GM19099 (cell line): ENCODE results near the gene SPACA9.

Source experiments
- POLR2A ChIP-seq: IDR thresholded peaks from 3 replicates; pipeline ENCODE4 v1.6.1; 2011; ENCODE audit warnings: low read depth; ENCODE audit not compliant: insufficient read length; ENCODE audit errors: extremely low read depth

SPACA9 gene

GRCh38 chr9:132878695-132879456 lies at the start of gene SPACA9:
TSS of gene SPACA9 (plus strand) at chr9:132878898. CDS start at chr9:132883948, 5,050 bp downstream.
- no peak for TF ChIP-seq POLR2A

- TF ChIP-seq POLR2A, result no peak
Observed at GRCh38 chr9:132832171-132832881, 46.4 kb upstream of the SPACA9 start.

- TF ChIP-seq POLR2A, result no peak
Observed at GRCh38 chr9:132833550-132834121, 45.1 kb upstream of the SPACA9 start.

GRCh38 chr9:132834343-132834742 lies 44.4 kb upstream of the SPACA9 start:
- no peak for TF ChIP-seq POLR2A

- TF ChIP-seq POLR2A, result no peak
Observed at GRCh38 chr9:132837501-132838286, 41.0 kb upstream of the SPACA9 start.

- no peak for TF ChIP-seq POLR2A
Observed at GRCh38 chr9:132838291-132838690, 40.4 kb upstream of the SPACA9 start.

GRCh38 chr9:132840980-132841379 lies 37.7 kb upstream of the SPACA9 start:
- no peak for TF ChIP-seq POLR2A

GRCh38 chr9:132842124-132843044 lies 36.3 kb upstream of the SPACA9 start:
- no peak for TF ChIP-seq POLR2A

GRCh38 chr9:132846109-132846917 lies 32.4 kb upstream of the SPACA9 start:
- no peak for TF ChIP-seq POLR2A

- no peak for TF ChIP-seq POLR2A
Observed at GRCh38 chr9:132846918-132847515, 31.7 kb upstream of the SPACA9 start.

- TF ChIP-seq POLR2A, result no peak
Observed at GRCh38 chr9:132849185-132849706, 29.5 kb upstream of the SPACA9 start.

- no peak for TF ChIP-seq POLR2A
Observed at GRCh38 chr9:132853482-132853881, 25.2 kb upstream of the SPACA9 start.

GRCh38 chr9:132854832-132855231 lies 23.9 kb upstream of the SPACA9 start:
- no peak for TF ChIP-seq POLR2A
